Measurements from ENCODE around the gene PHACTR4. TPM values are rescaled to one million over a fixed set of nuclear protein-coding genes. Genes with fewer than 3 reads are reported as not detected.
A peak's percentile ranks its signal among the peaks of the same experiment; 100 is the strongest.

Gene PHACTR4
- total and polyA plus RNA-seq, 10 of the 15 experiments (the other 5 are each of a cell fraction or from before 2014, with no cell fraction given): 8.9 to 34.2 (median 12.5) TPM

DNA sequence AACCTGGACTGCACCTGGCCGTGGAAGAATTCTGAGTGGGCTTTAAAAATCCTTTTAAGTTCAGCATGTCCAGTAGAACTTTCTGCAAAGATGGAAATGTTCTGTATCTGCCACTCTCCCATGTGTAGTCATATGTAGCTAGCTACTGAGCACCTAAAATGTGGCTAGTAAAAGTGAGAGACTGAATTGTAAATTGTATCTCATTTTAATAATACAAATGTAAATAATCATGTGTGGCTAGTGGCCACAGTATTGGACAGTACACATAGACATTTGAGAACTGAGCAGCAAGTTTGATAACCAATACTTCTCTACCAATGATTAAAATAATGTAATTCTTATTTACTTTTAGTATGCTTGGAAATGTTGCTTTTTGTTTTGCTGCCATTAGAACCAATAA lies 57.3 kb downstream of the PHACTR4 start (continued):
- TF ChIP-seq IRF4 (IDR thresholded peaks at IDR 0.05; ENCODE audit: low read depth, low read length): no peak
- TF ChIP-seq, protein P1, sequence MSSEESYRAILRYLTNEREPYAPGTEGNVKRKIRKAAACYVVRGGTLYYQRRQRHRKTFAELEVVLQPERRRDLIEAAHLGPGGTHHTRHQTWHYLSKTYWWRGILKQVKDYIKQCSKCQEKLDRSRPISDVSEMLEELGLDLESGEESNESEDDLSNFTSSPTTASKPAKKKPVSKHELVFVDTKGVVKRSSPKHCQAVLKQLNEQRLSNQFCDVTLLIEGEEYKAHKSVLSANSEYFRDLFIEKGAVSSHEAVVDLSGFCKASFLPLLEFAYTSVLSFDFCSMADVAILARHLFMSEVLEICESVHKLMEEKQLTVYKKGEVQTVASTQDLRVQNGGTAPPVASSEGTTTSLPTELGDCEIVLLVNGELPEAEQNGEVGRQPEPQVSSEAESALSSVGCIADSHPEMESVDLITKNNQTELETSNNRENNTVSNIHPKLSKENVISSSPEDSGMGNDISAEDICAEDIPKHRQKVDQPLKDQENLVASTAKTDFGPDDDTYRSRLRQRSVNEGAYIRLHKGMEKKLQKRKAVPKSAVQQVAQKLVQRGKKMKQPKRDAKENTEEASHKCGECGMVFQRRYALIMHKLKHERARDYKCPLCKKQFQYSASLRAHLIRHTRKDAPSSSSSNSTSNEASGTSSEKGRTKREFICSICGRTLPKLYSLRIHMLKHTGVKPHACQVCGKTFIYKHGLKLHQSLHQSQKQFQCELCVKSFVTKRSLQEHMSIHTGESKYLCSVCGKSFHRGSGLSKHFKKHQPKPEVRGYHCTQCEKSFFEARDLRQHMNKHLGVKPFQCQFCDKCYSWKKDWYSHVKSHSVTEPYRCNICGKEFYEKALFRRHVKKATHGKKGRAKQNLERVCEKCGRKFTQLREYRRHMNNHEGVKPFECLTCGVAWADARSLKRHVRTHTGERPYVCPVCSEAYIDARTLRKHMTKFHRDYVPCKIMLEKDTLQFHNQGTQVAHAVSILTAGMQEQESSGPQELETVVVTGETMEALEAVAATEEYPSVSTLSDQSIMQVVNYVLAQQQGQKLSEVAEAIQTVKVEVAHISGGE (CRISPR knock-in tag; IDR thresholded peaks at IDR 0.05): no peak
- no peak for TF ChIP-seq POU2F2 (IDR thresholded peaks at IDR 0.05; ENCODE audit: borderline replicate concordance, low read depth, low read length)
- TF ChIP-seq, protein P2, sequence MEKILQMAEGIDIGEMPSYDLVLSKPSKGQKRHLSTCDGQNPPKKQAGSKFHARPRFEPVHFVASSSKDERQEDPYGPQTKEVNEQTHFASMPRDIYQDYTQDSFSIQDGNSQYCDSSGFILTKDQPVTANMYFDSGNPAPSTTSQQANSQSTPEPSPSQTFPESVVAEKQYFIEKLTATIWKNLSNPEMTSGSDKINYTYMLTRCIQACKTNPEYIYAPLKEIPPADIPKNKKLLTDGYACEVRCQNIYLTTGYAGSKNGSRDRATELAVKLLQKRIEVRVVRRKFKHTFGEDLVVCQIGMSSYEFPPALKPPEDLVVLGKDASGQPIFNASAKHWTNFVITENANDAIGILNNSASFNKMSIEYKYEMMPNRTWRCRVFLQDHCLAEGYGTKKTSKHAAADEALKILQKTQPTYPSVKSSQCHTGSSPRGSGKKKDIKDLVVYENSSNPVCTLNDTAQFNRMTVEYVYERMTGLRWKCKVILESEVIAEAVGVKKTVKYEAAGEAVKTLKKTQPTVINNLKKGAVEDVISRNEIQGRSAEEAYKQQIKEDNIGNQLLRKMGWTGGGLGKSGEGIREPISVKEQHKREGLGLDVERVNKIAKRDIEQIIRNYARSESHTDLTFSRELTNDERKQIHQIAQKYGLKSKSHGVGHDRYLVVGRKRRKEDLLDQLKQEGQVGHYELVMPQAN (conservative IDR thresholded peaks at IDR 0.05): no peak
- TF ChIP-seq RCOR1 (conservative IDR thresholded peaks at IDR 0.05; ENCODE audit: low read depth, low read length): no peak
- no peak for TF ChIP-seq YY1 (IDR thresholded peaks at IDR 0.05; ENCODE audit: low read depth, low read length)
- no peak for TF ChIP-seq NBN (IDR thresholded peaks at IDR 0.05)

DNA sequence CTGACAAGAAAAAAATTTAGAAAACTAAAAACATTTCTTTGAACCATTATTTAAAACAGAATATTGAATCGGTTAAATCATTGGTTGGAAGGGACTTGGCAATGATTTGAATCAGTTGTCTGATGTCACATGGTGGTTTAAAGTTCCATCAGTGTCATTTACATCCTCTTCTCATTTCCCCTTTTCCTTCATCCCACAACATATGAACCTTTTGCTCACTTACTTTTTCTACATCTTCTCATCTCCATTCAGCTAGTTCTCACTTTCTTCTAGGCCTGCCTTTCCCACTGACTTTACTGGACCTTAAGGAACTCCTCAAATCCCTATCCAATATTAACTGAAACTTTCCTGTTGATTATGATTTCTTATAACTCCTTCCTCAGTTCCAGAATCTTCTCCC lies 58.5 kb downstream of the PHACTR4 start:
- CTCF ChIA-PET: interaction anchor here (1.0 to 2.5 kb wide), 6 partner anchors 8 to 449 kb away, joined by 3 to 7 read pairs (median 3); no protein-coding TSS in a partner anchor
- TF ChIP-seq JUNB (IDR thresholded peaks at IDR 0.05) (peak; percentile 19; the same call in 1 of the 2 replicates), NR2F1 (conservative IDR thresholded peaks at IDR 0.05) (no peak), TARDBP (IDR thresholded peaks at IDR 0.05; ENCODE audit: borderline replicate concordance) (no peak), ZBTB4 (CRISPR knock-in tag; IDR thresholded peaks at IDR 0.05) (no peak), KAT2A (conservative IDR thresholded peaks at IDR 0.05; ENCODE audit: control insufficient read depth, low read depth, low read length) (no peak), EZH2 (IDR thresholded peaks at IDR 0.05; ENCODE audit: borderline replicate concordance, control insufficient read depth, low read depth, low read length) (no peak), YBX1 (IDR thresholded peaks at IDR 0.05) (no peak)

More for the DNA sequence above, 58.5 kb downstream of the PHACTR4 start:
- Histone ChIP-seq H3K9me3 (replicated peaks; ENCODE audit: control insufficient read depth, insufficient read depth, low read length) (no peaks in the 10 kb centered on the region), H3K27me3 (replicated peaks in 1 of 2; ENCODE audit: control insufficient read depth in 2 of 2, insufficient read depth in 2 of 2, low read length in 1 of 2) (no peaks in the 10 kb centered on the region), H3K36me3 (ENCODE audit: control insufficient read depth in 2 of 2, insufficient read depth in 2 of 2, low read length in 1 of 2) (no peaks in the 10 kb centered on the region), H3K4me3 (no peak overlapping the region), H4K20me1 (ENCODE audit: control insufficient read depth, insufficient read depth) (no peaks in the 10 kb centered on the region), H2AFZ (ENCODE audit: control insufficient read depth, low read depth, low read length) (no peak overlapping the region), H3K4me1 (ENCODE audit: control insufficient read depth, insufficient read depth, low read length) (peaks cover 8% of the 10 kb centered on the region), H3K27ac (ENCODE audit: control insufficient read depth, insufficient read depth) (peak overlapping the region; percentile 43; the same call in 1 of the 2 replicates), H3K9ac (ENCODE audit: control insufficient read depth, insufficient read depth, low read length) (no peak overlapping the region), H3K4me2 (ENCODE audit: control insufficient read depth, insufficient read depth) (no peak overlapping the region), H3K79me2 (ENCODE audit: control insufficient read depth, insufficient read depth, low read length) (no peaks in the 10 kb centered on the region)
- DNase-seq (ENCODE audit: low read depth, low spot score): no peak
- SMC1A ChIA-PET (ENCODE audit: uncharacterized antibody, unreplicated experiment): interaction anchor here (0.8 to 2.0 kb wide), 8 partner anchors 10 to 179 kb away, joined by 3 to 5 read pairs (median 4); no protein-coding TSS in a partner anchor
- ATAC-seq: peak; percentile 70
- intact Hi-C loops (cut with micrococcal nuclease; ENCODE audit: unreplicated experiment) (no loop called here), in situ Hi-C loops (cut with MboI) (no loop called here)
- POLR2A ChIA-PET: interaction anchor here (0.6 to 1.2 kb wide), 2 partner anchors 154 to 180 kb away, joined by 3 to 8 read pairs; no protein-coding TSS in a partner anchor
- RAD21 ChIA-PET (ENCODE audit: unreplicated experiment): no interaction called here
- no peak for FAIRE-seq
- 0% methylated on average over 1 of the region's 1 CpG for WGBS (ENCODE audit: insufficient coverage, insufficient replicate concordance, low lambda C conversion rate, missing lambda C conversion rate)
- TSS peak; percentile 30 for BruUV-seq (replicated peaks)
